ENCODE data around the gene HELZ.

DNA sequence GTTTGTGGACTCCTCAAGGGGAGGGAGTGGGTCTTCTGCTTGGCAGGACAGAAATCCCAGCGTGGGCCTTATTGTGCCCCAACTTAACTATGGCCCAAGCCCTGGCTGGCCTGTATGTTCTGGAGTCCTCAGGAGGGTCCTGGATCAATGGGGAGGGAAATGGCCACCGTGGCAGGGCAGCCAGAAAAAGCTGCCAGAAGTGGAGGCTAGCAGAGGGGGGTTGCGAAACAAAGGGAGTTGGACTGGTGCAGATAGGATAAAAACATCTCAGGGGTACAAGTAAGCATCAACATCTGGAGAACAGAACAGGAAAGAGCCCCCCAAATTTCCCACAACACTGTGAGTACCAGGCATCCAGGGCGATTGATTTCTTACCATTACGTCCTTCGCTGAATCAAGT lies 204.3 kb downstream of the HELZ start:
- TF ChIP-seq, protein P1, sequence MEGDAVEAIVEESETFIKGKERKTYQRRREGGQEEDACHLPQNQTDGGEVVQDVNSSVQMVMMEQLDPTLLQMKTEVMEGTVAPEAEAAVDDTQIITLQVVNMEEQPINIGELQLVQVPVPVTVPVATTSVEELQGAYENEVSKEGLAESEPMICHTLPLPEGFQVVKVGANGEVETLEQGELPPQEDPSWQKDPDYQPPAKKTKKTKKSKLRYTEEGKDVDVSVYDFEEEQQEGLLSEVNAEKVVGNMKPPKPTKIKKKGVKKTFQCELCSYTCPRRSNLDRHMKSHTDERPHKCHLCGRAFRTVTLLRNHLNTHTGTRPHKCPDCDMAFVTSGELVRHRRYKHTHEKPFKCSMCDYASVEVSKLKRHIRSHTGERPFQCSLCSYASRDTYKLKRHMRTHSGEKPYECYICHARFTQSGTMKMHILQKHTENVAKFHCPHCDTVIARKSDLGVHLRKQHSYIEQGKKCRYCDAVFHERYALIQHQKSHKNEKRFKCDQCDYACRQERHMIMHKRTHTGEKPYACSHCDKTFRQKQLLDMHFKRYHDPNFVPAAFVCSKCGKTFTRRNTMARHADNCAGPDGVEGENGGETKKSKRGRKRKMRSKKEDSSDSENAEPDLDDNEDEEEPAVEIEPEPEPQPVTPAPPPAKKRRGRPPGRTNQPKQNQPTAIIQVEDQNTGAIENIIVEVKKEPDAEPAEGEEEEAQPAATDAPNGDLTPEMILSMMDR (IDR thresholded peaks at IDR 0.05; ENCODE audit: low read depth, low read length, missing input control): no peak
- TF ChIP-seq TAF1 (conservative IDR thresholded peaks at IDR 0.05) (no peak), EGR1 (IDR thresholded peaks at IDR 0.05; ENCODE audit: low read depth in 2 of 2) (no peak)
